K562 (cell line): ENCODE data around the gene FAM241B. TPM values are rescaled to one million over a fixed set of nuclear protein-coding genes. Genes with fewer than 3 reads are reported as not detected.

ENCODE experiments used
- MLX ChIP-seq, 2 experiments: fragments of 450-650 bp in 1 of 2; sonication (generic) in 1 of 2; formaldehyde crosslinking; conservative IDR thresholded peaks; 2 replicates each; pipeline versions ENCODE4 v1.4.0 to v1.8.1; 2020 to 2022; ENCODE audit warnings: mild to moderate bottlenecking in 1 of 2, missing genetic modification reagents in 1 of 2
- PKNOX1 ChIP-seq: fragments of 450-650 bp; IDR thresholded peaks from 2 replicates; pipeline ENCODE4 v1.6.1; 2016
- ZBTB12 ChIP-seq: fragments of 250-450 bp; sonication (Bioruptor Pico); IDR thresholded peaks from 2 replicates; pipeline ENCODE4 v1.4.0; 2020
- ZNF224 ChIP-seq: sonication (generic); formaldehyde crosslinking; IDR thresholded peaks from 2 replicates; pipeline ENCODE4 v1.8.0; 2022; ENCODE audit warnings: mild to moderate bottlenecking, missing genetic modification reagents
- polyA plus RNA-seq, 8 experiments: library from polyadenylated mRNA; depleted of rRNA in 4 of 8; stranded (reverse) in 5 of 8; unstranded in 3 of 8; fragments of >200 nt; fragmentation: Nextera tagmentation in 2 of 8; fragmentation: Illumina TruSeq in 1 of 8; extraction: Ambion mirVana in 2 of 8; extraction: Trizol in 1 of 8; gene quantifications; 2 replicates each; pipeline versions ENCODE4 v1.2.1 to v1.2.3, GENCODE V29; 2011 to 2014; ENCODE audit warnings: inconsistent platforms in 1 of 8, missing spikeins in 1 of 8
- total RNA-seq, 7 experiments: library from RNA; depleted of rRNA in 6 of 7; stranded (reverse); fragments of >200 nt in 6 of 7; fragmentation: Illumina TruSeq in 2 of 7; extraction: Trizol in 2 of 7; gene quantifications; 2 replicates each; pipeline versions ENCODE4 v1.2.1 to v1.2.3, GENCODE V29; 2011 to 2021; ENCODE audit warnings: low replicate concordance in 1 of 7
- TF ChIP-seq, protein P1 (sequence below): sonication (generic); formaldehyde crosslinking; IDR thresholded peaks from 2 replicates; pipeline ENCODE4 v1.8.0; 2022; ENCODE audit warnings: missing genetic modification reagents, mild to moderate bottlenecking, borderline replicate concordance

Gene FAM241B
- total and polyA plus RNA-seq, 9 of the 15 experiments (the other 6 are each of a cell fraction or from before 2014, with no cell fraction given), result 1.9 to 11.1 (median 3.0) TPM

DNA sequence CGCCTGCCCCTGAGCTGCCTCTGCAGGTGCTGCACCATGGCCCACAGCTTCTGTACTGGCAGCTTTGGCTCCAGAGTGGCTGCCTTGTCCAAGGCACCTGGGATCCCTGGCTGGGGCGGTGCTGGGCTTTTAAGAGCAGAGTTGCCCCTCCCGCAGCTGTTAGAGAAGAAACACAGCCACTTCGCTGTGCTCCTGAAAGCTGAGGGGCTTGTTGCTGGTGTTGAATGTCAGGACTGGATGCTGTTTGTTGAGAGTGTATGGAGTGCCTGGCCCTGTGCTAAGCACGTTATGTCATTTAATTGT, 6.2 kb downstream of the FAM241B start (continued):
- TF ChIP-seq MLX (CRISPR knock-in tag; conservative IDR thresholded peaks at IDR 0.05), result no peak
- no peak for TF ChIP-seq ZNF224
- TF ChIP-seq PKNOX1, result no peak
- no peak for TF ChIP-seq ZBTB12 (CRISPR knock-in tag)
- TF ChIP-seq, protein P1, sequence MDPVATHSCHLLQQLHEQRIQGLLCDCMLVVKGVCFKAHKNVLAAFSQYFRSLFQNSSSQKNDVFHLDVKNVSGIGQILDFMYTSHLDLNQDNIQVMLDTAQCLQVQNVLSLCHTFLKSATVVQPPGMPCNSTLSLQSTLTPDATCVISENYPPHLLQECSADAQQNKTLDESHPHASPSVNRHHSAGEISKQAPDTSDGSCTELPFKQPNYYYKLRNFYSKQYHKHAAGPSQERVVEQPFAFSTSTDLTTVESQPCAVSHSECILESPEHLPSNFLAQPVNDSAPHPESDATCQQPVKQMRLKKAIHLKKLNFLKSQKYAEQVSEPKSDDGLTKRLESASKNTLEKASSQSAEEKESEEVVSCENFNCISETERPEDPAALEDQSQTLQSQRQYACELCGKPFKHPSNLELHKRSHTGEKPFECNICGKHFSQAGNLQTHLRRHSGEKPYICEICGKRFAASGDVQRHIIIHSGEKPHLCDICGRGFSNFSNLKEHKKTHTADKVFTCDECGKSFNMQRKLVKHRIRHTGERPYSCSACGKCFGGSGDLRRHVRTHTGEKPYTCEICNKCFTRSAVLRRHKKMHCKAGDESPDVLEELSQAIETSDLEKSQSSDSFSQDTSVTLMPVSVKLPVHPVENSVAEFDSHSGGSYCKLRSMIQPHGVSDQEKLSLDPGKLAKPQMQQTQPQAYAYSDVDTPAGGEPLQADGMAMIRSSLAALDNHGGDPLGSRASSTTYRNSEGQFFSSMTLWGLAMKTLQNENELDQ, result no peak
- TF ChIP-seq, all 486 proteins: peak for 0
